ENCODE results near the gene SARNP.

The SARNP gene

GRCh38 chr12:55845785-55846496 lies 28.4 kb upstream of the SARNP start:
- no peak for TF ChIP-seq CTCF (IDR thresholded peaks at IDR 0.05; ENCODE audit: insufficient read depth, missing control alignments)
- no peak for DNase-seq (ENCODE audit: insufficient read length, low spot score)
- FAIRE-seq, result no peak

- DNase-seq (ENCODE audit: insufficient read length, low spot score) (no peak), FAIRE-seq (no peak)
- no peak for TF ChIP-seq CTCF (IDR thresholded peaks at IDR 0.05; ENCODE audit: insufficient read depth, missing control alignments)
These were observed 27.8 kb upstream of the SARNP start for GRCh38 chr12:55845361-55845760.

GRCh38 chr12:55844961-55845360 lies 27.4 kb upstream of the SARNP start:
- DNase-seq (ENCODE audit: insufficient read length, low spot score), result no peak
- no peak for TF ChIP-seq CTCF (IDR thresholded peaks at IDR 0.05; ENCODE audit: insufficient read depth, missing control alignments)
- FAIRE-seq, result no peak

DNA sequence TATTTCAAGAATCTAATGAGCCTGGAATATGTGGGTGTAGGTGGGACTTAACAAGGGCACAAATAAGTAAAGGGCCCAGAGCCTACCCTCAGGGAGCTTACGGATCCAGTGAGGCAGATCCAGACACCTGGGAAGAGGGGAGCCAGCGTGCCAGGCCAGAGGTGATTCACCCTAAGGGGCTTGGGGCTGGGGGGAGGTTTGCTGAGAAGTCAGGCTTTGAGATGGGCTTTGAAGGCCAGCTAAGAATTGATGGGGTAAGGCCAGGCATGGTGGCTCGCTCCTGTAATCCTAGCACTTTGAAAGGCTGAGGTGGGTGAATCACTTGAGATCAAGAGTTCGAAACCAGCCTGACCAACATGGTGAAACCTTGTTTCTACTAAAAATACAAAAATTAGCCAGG lies 25.9 kb upstream of the SARNP start:
- TF ChIP-seq CTCF (IDR thresholded peaks at IDR 0.05; ENCODE audit: insufficient read depth, missing control alignments), result no peak
- DNase-seq (ENCODE audit: insufficient read length, low spot score) (no peak), FAIRE-seq (no peak)

DNA sequence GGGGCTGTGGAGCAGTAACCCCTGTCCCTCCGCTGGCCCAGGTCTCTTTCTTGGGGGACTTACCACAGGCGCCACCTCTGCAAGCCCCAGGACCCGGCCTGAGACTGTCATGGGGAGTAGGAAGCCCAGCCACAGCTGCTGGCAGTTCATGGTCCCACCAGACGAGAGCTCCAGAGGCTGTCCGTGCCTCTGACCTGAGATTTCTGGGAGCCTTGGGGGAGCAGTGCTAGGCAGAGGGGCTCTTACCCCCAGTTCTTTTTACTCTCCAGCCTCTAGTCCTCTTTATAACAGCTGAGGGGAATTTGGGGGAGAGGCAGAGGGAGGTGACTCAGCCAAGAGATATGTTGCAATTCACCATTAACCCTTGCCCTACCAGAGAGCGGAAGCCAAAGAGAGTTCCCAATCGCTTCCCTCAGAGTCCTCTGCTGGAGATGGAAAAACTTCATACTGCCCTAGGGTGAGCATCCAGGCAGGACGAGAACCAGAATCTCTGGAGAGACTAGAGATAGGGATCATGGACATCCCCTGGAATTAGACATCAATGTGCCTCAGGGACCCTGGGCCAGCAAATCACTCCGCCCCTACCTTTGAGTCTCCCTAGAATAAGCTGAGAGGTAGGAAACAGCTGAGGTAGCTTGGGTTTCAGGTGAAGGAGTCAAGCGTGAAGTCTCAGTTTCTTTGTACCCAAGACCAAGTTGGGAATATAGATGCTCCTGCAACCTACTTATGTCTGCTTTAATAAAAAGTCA lies 25.3 kb upstream of the SARNP start, which contains the start of gene MMP19:
MMP19 (minus strand) TSS at position 256 of the 749 bp plus-strand sequence; CDS start at position 150, 106 bp downstream.
- DNase-seq (ENCODE audit: insufficient read length, low spot score) (no peak), FAIRE-seq (no peak)
- TF ChIP-seq CTCF (IDR thresholded peaks at IDR 0.05; ENCODE audit: insufficient read depth, missing control alignments), result no peak

- no peak for FAIRE-seq
- no peak for DNase-seq (ENCODE audit: insufficient read length, low spot score)
- no peak for TF ChIP-seq CTCF (IDR thresholded peaks at IDR 0.05; ENCODE audit: insufficient read depth, missing control alignments)
These were observed 23.2 kb upstream of the SARNP start for GRCh38 chr12:55840581-55841351.
